ENCODE results near the gene HS2ST1.
"Not testable (repeated sequence)": the region's sequence is repeated elsewhere in the genome, so short reads cannot be mapped to it uniquely, and the experiment has no call there.

The HS2ST1 gene

DNA sequence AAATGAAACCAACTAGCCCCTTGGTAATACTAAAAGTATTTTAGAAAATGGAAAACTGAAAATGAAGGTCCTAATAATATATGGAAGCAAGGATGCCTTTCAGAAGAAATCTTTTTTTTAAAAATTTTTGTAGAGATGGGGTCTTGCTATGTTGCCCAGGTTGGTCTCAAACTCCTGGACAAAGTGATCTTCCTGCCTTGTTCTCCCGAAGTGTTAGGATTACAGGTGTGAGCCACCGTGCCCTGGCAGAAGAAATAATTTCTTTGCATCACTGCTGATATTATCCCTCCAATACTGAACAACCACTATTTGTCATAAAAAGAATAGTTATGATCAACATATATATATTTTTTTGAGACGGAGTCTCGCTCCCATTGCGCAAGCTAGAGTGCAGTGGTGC is 26.1 kb upstream of the HS2ST1 start:
- ATAC-seq = no peak
- no peak for TF ChIP-seq ZFP30 (CRISPR knock-in tag; IDR thresholded peaks at IDR 0.05)
- TF ChIP-seq, protein P1, sequence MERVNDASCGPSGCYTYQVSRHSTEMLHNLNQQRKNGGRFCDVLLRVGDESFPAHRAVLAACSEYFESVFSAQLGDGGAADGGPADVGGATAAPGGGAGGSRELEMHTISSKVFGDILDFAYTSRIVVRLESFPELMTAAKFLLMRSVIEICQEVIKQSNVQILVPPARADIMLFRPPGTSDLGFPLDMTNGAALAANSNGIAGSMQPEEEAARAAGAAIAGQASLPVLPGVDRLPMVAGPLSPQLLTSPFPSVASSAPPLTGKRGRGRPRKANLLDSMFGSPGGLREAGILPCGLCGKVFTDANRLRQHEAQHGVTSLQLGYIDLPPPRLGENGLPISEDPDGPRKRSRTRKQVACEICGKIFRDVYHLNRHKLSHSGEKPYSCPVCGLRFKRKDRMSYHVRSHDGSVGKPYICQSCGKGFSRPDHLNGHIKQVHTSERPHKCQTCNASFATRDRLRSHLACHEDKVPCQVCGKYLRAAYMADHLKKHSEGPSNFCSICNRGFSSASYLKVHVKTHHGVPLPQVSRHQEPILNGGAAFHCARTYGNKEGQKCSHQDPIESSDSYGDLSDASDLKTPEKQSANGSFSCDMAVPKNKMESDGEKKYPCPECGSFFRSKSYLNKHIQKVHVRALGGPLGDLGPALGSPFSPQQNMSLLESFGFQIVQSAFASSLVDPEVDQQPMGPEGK (CRISPR knock-in tag; IDR thresholded peaks at IDR 0.05; ENCODE audit: borderline replicate concordance) = no peak
- TF ChIP-seq, protein P2, sequence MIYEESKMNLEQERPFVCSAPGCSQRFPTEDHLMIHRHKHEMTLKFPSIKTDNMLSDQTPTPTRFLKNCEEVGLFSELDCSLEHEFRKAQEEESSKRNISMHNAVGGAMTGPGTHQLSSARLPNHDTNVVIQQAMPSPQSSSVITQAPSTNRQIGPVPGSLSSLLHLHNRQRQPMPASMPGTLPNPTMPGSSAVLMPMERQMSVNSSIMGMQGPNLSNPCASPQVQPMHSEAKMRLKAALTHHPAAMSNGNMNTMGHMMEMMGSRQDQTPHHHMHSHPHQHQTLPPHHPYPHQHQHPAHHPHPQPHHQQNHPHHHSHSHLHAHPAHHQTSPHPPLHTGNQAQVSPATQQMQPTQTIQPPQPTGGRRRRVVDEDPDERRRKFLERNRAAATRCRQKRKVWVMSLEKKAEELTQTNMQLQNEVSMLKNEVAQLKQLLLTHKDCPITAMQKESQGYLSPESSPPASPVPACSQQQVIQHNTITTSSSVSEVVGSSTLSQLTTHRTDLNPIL (CRISPR knock-in tag; IDR thresholded peaks at IDR 0.05; ENCODE audit: low read depth) = no peak
- TF ChIP-seq ZFP3 (CRISPR knock-in tag; IDR thresholded peaks at IDR 0.05) = no peak
- no peak for TF ChIP-seq GLIS3 (CRISPR knock-in tag; IDR thresholded peaks at IDR 0.05)
- TF ChIP-seq, protein P3, sequence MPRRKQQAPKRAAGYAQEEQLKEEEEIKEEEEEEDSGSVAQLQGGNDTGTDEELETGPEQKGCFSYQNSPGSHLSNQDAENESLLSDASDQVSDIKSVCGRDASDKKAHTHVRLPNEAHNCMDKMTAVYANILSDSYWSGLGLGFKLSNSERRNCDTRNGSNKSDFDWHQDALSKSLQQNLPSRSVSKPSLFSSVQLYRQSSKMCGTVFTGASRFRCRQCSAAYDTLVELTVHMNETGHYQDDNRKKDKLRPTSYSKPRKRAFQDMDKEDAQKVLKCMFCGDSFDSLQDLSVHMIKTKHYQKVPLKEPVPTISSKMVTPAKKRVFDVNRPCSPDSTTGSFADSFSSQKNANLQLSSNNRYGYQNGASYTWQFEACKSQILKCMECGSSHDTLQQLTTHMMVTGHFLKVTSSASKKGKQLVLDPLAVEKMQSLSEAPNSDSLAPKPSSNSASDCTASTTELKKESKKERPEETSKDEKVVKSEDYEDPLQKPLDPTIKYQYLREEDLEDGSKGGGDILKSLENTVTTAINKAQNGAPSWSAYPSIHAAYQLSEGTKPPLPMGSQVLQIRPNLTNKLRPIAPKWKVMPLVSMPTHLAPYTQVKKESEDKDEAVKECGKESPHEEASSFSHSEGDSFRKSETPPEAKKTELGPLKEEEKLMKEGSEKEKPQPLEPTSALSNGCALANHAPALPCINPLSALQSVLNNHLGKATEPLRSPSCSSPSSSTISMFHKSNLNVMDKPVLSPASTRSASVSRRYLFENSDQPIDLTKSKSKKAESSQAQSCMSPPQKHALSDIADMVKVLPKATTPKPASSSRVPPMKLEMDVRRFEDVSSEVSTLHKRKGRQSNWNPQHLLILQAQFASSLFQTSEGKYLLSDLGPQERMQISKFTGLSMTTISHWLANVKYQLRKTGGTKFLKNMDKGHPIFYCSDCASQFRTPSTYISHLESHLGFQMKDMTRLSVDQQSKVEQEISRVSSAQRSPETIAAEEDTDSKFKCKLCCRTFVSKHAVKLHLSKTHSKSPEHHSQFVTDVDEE (CRISPR knock-in tag; IDR thresholded peaks at IDR 0.05) = no peak
- no peak for TF ChIP-seq CSDC2 (CRISPR knock-in tag; IDR thresholded peaks at IDR 0.05)
- no peak for TF ChIP-seq TOX (CRISPR knock-in tag; IDR thresholded peaks at IDR 0.05; ENCODE audit: borderline replicate concordance)
- TF ChIP-seq ZNF70 (CRISPR knock-in tag; IDR thresholded peaks at IDR 0.05) = no peak

DNA sequence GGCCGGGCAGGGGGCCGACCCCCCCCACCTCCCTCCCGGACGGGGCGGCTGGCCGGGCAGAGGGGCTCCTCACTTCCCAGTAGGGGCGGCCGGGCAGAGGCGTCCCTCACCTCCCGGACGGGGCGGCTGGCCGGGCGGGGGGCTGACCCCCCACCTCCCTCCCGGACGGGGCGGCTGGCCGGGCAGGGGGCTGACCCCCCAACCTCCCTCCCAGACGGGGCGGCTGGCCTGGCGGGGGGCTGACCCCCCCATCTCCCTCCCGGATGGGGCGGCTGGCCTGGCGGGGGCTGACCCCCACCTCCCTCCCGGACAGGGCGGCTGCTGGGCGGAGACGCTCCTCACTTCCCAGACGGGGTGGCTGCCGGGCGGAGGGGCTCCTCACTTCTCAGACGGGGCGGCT is 15.0 kb upstream of the HS2ST1 start:
- not testable (repeated sequence) for ATAC-seq

DNA sequence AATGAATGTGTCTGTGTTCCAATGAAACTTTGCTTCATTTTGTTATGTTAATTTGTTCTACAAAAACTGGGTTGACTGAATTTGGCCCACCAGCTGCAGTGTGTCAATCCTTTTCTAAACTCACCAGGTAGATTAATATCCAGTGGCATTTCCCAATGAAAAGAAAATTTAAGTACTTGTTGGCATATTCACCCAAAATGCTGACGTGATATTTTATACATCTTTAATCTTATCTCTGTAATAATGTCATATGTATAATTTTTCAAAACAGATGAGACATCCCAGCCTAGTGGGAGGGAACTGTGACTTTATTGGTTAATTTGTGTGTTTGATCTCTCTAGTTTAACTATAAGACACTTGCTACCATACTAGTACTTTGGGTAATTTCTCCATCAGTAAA is 8.6 kb upstream of the HS2ST1 start:
- no peak for ATAC-seq
- no peak for TF ChIP-seq ISL1 (CRISPR knock-in tag; IDR thresholded peaks at IDR 0.05)
- TF ChIP-seq, protein P4, sequence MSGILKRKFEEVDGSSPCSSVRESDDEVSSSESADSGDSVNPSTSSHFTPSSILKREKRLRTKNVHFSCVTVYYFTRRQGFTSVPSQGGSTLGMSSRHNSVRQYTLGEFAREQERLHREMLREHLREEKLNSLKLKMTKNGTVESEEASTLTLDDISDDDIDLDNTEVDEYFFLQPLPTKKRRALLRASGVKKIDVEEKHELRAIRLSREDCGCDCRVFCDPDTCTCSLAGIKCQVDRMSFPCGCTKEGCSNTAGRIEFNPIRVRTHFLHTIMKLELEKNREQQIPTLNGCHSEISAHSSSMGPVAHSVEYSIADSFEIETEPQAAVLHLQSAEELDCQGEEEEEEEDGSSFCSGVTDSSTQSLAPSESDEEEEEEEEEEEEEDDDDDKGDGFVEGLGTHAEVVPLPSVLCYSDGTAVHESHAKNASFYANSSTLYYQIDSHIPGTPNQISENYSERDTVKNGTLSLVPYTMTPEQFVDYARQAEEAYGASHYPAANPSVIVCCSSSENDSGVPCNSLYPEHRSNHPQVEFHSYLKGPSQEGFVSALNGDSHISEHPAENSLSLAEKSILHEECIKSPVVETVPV (CRISPR knock-in tag; IDR thresholded peaks at IDR 0.05) = no peak
- TF ChIP-seq ZNF70 (CRISPR knock-in tag; IDR thresholded peaks at IDR 0.05) = no peak
- TF ChIP-seq ZNF8 (CRISPR knock-in tag; IDR thresholded peaks at IDR 0.05) = no peak
- no peak for TF ChIP-seq ZC3H10 (CRISPR knock-in tag; IDR thresholded peaks at IDR 0.05)
- no peak for TF ChIP-seq RARB (CRISPR knock-in tag; IDR thresholded peaks at IDR 0.05)
- no peak for TF ChIP-seq CSDC2 (CRISPR knock-in tag; IDR thresholded peaks at IDR 0.05)
- TF ChIP-seq SNAI2 (CRISPR knock-in tag; IDR thresholded peaks at IDR 0.05) = no peak
- TF ChIP-seq, protein P2 (CRISPR knock-in tag; IDR thresholded peaks at IDR 0.05; ENCODE audit: low read depth) = no peak
- TF ChIP-seq OSR1 (CRISPR knock-in tag; IDR thresholded peaks at IDR 0.05) = no peak
- TF ChIP-seq, protein P5, sequence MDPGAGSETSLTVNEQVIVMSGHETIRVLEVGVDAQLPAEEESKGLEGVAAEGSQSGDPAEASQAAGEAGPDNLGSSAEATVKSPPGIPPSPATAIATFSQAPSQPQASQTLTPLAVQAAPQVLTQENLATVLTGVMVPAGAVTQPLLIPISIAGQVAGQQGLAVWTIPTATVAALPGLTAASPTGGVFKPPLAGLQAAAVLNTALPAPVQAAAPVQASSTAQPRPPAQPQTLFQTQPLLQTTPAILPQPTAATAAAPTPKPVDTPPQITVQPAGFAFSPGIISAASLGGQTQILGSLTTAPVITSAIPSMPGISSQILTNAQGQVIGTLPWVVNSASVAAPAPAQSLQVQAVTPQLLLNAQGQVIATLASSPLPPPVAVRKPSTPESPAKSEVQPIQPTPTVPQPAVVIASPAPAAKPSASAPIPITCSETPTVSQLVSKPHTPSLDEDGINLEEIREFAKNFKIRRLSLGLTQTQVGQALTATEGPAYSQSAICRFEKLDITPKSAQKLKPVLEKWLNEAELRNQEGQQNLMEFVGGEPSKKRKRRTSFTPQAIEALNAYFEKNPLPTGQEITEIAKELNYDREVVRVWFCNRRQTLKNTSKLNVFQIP (CRISPR knock-in tag; IDR thresholded peaks at IDR 0.05; ENCODE audit: borderline replicate concordance, low read depth) = no peak
- TF ChIP-seq ESRRG (CRISPR knock-in tag; IDR thresholded peaks at IDR 0.05) = no peak
- no peak for TF ChIP-seq TCF4 (CRISPR knock-in tag; IDR thresholded peaks at IDR 0.05; ENCODE audit: borderline replicate concordance)
- TF ChIP-seq, protein P1 (CRISPR knock-in tag; IDR thresholded peaks at IDR 0.05; ENCODE audit: borderline replicate concordance) = no peak
- TF ChIP-seq, protein P3 (CRISPR knock-in tag; IDR thresholded peaks at IDR 0.05) = no peak

All from SK-N-SH treated with all-trans-retinoic acid at 6 μM for 48 hours (cell line).